Measurements from ENCODE around the gene TNFSF8.

The TNFSF8 gene

GRCh38 chr9:114936581-114936980, 6.2 kb upstream of the TNFSF8 start:
- DNase-seq (ENCODE audit: low read depth in 2 of 2), result no peak

- DNase-seq (ENCODE audit: low read depth in 2 of 2), result no peak
Observed at GRCh38 chr9:114935119-114935518, 4.7 kb upstream of the TNFSF8 start.

DNA sequence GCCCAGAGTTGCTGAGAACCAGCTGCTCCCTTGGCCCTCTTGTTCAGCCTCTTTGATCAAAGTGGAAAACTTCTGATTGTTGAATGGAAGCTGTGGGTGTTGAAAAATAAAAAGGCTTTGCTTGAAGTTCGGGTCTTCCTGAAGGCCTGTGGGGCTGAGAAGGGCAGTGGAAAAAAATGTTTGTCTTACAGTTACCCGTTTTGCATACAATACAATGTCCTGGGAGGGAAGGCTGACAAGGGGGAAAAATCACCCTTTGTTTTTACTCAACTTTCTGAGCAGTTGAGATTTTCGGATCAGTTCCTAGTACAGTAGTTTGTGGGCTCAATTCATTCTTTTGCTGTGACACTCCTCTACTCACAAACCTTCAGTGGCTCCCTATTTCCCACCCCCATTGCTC, 2.1 kb upstream of the TNFSF8 start:
- no peak for DNase-seq (ENCODE audit: low read depth in 2 of 2)

GRCh38 chr9:114931407-114931806, 1.0 kb upstream of the TNFSF8 start:
- no peak for DNase-seq (ENCODE audit: low read depth in 2 of 2)

DNA sequence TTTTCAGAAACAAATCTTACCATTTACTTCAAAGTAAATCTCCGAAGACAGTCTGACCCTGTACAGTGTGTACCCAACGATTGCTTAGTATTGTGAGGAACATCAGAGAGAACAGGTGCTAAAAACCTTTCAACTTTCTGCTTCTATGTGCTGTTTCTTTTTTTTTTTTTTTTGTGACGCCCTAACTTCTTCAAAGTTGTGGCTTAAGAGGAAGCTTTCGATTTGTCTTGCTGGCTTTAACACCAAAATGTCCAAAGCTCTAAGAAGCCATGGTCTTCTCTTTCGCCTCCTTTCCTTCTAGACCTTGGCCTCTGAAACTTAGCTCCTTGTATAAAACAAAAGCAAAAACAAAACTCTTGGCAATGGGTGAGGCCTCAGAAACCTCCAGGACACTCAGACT, 1.2 kb downstream of the TNFSF8 start:
- no peak for DNase-seq (ENCODE audit: low read depth in 2 of 2)

GRCh38 chr9:114928671-114929070, 1.7 kb downstream of the TNFSF8 start:
- DNase-seq (ENCODE audit: low read depth in 2 of 2), result no peak

DNA sequence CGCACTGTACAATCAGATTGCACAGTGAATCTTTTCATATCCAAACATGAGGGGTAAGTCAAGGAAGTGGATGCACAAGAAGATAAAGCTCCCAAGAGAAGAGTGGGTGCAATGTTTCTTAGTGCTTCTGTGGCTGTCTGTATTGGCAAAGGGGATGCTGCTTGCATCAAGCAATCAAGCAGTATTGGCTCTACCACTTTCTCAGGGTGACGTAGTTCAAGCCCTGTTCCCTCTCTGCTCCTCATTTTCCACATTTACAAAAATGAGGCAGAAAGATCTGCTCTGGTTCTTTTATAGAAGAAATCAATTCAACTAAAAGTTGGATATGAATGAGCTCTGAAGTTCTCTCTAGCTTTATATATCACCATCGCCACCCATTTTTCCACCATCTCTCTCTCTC, 2.3 kb downstream of the TNFSF8 start:
- DNase-seq (ENCODE audit: low read depth in 2 of 2), result no peak

GRCh38 chr9:114925672-114926071, 4.7 kb downstream of the TNFSF8 start:
- no peak for DNase-seq (ENCODE audit: low read depth in 2 of 2)

- DNase-seq (ENCODE audit: low read depth in 2 of 2), result no peak
Observed at GRCh38 chr9:114925039-114925438, 5.4 kb downstream of the TNFSF8 start.

- no peak for DNase-seq (ENCODE audit: low read depth in 2 of 2)
Observed at GRCh38 chr9:114924327-114924726, 6.1 kb downstream of the TNFSF8 start.

- no peak for DNase-seq (ENCODE audit: low read depth in 2 of 2)
Observed at GRCh38 chr9:114923918-114924317, 6.5 kb downstream of the TNFSF8 start.

- DNase-seq (ENCODE audit: low read depth in 2 of 2), result no peak
Observed at GRCh38 chr9:114921171-114921570, 9.2 kb downstream of the TNFSF8 start.

- no peak for DNase-seq (ENCODE audit: low read depth in 2 of 2)
Observed at GRCh38 chr9:114919611-114920010, 10.8 kb downstream of the TNFSF8 start.

DNA sequence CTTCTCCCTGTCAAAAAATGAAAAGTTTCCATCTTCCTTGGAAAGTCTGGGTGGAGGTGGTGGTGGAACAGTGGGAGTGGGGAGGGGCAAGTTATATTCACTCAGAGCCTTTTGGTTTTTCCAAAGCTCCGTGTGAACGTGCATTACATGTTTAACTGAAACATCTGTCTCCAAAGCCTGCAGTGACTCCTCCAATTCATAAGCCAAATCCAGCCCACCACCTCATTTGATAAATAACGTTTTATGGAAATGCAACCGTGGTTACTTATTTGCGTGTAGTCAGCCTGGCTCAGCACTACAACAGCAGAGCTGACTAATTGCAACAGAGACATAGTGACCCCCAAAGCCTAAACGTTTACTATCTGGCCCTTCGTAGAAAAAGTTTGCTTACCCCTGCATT, 13.9 kb downstream of the TNFSF8 start:
- no peak for DNase-seq (ENCODE audit: low read depth in 2 of 2)

DNA sequence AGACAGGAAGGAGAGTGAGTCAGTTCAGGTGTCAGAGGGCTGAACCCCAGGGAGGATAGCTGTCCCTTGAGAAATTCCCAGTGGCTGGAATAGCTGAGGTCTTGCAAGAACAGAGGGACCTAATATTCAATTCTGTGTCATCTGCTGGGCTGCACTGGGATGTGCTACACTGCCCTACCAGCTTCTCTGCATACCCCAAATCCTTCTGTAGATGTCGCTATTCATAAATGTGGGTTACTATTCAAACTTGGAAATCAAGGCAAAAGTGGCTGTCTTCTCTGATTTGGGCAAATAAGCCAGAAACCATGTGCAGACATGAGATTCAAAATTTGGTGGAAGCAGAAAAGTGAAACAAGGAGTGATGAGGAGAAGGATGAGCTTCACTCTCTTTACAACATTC, 16.3 kb downstream of the TNFSF8 start:
- DNase-seq (ENCODE audit: low read depth in 2 of 2), result no peak

- DNase-seq (ENCODE audit: low read depth in 2 of 2), result no peak
Observed at GRCh38 chr9:114913656-114914055, 16.7 kb downstream of the TNFSF8 start.

DNA sequence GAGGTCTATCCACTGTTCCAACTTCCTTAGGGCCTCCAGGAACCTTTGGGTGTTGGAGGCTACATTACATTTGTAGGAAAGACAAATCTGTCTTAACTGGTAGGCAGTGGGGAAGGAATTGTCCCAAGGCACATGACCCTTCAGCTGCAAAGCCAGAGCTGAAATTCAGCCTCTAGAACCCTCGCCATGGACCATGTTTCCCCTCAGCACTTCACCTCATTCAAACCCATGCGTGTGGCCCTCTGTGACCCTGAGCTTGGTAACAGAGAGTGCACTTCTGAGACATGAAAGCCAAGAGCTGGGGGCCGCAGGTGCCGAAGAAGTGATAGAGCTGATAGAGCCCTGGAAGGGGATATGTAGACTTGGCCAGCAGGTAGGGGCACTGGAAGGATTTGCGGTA, 17.2 kb downstream of the TNFSF8 start:
- no peak for DNase-seq (ENCODE audit: low read depth in 2 of 2)

- DNase-seq (ENCODE audit: low read depth in 2 of 2), result no peak
Observed at GRCh38 chr9:114911167-114911821, 19.1 kb downstream of the TNFSF8 start.

GRCh38 chr9:114910541-114910940, 19.9 kb downstream of the TNFSF8 start:
- no peak for DNase-seq (ENCODE audit: low read depth in 2 of 2)

DNA sequence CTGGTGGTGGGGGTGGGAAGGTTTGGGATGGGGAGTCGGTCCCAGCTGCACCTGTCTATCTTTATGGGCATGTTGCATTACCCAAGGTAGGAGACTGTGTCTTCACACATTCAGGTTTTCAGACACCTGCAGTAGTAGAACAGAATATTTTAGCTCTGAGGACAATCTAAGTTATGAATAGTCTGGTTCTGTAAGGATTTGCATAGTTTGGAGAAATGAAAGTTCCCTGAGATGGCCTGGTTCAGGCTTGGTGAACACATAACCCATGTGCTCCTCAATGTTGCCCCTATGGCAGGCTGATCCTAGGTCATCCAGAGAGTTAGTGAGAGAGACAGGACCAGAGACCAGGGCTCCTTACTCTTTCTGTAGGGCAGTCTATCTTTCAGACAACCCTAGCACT, 20.7 kb downstream of the TNFSF8 start:
- DNase-seq (ENCODE audit: low read depth in 2 of 2), result no peak

DNA sequence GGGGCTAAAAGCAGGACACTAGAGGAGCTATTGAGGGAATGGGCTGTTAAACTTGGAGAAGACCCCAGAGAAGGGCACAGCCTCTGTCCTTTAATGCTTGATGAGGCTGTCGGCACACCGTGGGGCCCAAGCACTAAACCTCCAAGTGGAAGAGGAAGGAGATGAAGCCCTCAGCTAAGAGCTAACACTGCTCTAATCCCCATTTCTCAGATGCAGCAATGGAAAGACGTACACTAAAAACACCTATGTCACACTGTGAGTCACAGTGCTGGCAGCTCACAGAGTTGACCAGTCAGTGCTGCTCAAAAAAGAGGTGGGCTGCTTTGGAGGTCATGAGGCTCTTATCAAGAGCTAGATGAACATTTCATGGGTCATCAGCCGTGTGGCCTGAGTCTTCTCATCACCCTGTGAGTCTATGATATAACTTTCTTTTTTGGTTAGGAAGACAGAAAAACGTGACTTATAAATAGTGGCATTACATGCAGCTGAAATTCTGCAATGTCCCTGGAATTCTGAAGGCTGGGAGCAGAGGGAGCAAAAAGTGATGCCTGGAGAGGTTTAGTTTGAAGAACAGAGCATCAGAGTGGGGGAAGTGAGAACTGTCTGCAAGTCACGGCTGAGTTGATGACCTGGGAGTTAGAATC, 21.5 kb downstream of the TNFSF8 start:
- no peak for DNase-seq (ENCODE audit: low read depth in 2 of 2)

- DNase-seq (ENCODE audit: low read depth in 2 of 2), result no peak
Observed at GRCh38 chr9:114908104-114908622, 22.2 kb downstream of the TNFSF8 start.

- no peak for DNase-seq (ENCODE audit: low read depth in 2 of 2)
Observed at GRCh38 chr9:114906922-114907571, 23.3 kb downstream of the TNFSF8 start.
